A549 (cell line): ENCODE data around the gene CSNK1D. TPM values are rescaled to one million over a fixed set of nuclear protein-coding genes. Genes with fewer than 3 reads are reported as not detected.

Experiments
- ATAC-seq, 2 experiments: fragments of 200-7000 bp in 1 of 2; fragments of >200 bp in 1 of 2; cut with Nextera tagmentation in 1 of 2; cut with Tn5 transposase in 1 of 2; 3 replicates each; pipeline versions ENCODE4 v1.8.0 to v1.9.1; 2018 to 2020; ENCODE audit warnings: mild to moderate bottlenecking in 1 of 2, moderate library complexity in 1 of 2
- CTCF ChIA-PET: fragments of 300-600 bp; sonication (Branson Sonifier 250); formaldehyde crosslinking; extraction: SDS; loops from one replicate; lab custom pipeline; 2021; ENCODE audit warnings: antibody characterized with exemption, inconsistent platforms; lab: Yijun Ruan, JAX
- POLR2A ChIA-PET: fragments of 350-600 bp; formaldehyde crosslinking; extraction: SDS; loops from one replicate; lab custom pipeline; 2021; ENCODE audit warnings: antibody characterized with exemption, inconsistent platforms; lab: Yijun Ruan, JAX
- DNase-seq, 2 experiments: peaks; one replicate each; pipeline versions ENCODE4 v3.0.0 to v3.0.0-alpha.2; 2011 to 2016; ENCODE audit warnings: low read depth in 1 of 2, low spot score in 1 of 2
- FAIRE-seq: peaks from 2 replicates; lab custom pipeline; 2011; peaks lifted over from hg19 to GRCh38; lab: Jason Lieb, UNC
- H3K27ac ChIP-seq, 2 experiments: fragments of >200 bp; sonication (Bioruptor Twin); formaldehyde crosslinking; 3 replicates each; pipeline ENCODE4 v1.5.1; 2016 to 2017
- H3K4me1 ChIP-seq: fragments of >200 bp; sonication (Bioruptor Twin); formaldehyde crosslinking; 3 replicates; pipeline ENCODE4 v1.6.1; 2016
- H3K4me2 ChIP-seq: fragments of >200 bp; sonication (Bioruptor Twin); formaldehyde crosslinking; 3 replicates; pipeline ENCODE4 v1.6.1; 2016
- H3K4me3 ChIP-seq: fragments of >200 bp; sonication (Bioruptor Twin); formaldehyde crosslinking; 3 replicates; pipeline ENCODE4 v1.5.1; 2016
- H3K9me3 ChIP-seq: fragments of >200 bp; sonication (Bioruptor Twin); formaldehyde crosslinking; 3 replicates; pipeline ENCODE4 v1.6.1; 2016
- CEBPB ChIP-seq, 2 experiments: fragments of >200 bp in 1 of 2; sonication (Bioruptor Twin) in 1 of 2; formaldehyde crosslinking in 1 of 2; IDR thresholded peaks; 2 replicates each; pipeline ENCODE4 v1.6.1; 2012 to 2016
- CHD2 ChIP-seq: fragments of 150-350 bp; IDR thresholded peaks from 2 replicates; pipeline ENCODE4 v1.6.1; 2014; ENCODE audit warnings: low read length; ENCODE audit not compliant: partially characterized antibody
- FOSL2 ChIP-seq, 2 experiments: fragments of 450-650 bp in 1 of 2; fragments of >200 bp in 1 of 2; sonication (Bioruptor Twin) in 1 of 2; formaldehyde crosslinking; IDR thresholded peaks; 2 replicates each; pipeline versions ENCODE4 v1.5.0 to v1.6.1; 2016 to 2020; ENCODE audit warnings: mild to moderate bottlenecking in 1 of 2, moderate library complexity in 1 of 2
- GATA3 ChIP-seq: IDR thresholded peaks from 2 replicates; pipeline ENCODE4 v1.6.1; 2012; ENCODE audit warnings: borderline replicate concordance
- KDM1A ChIP-seq: fragments of 200-600 bp; sonication (generic); IDR thresholded peaks from 2 replicates; pipeline ENCODE4 v1.6.1; 2016; ENCODE audit warnings: low read depth, mild to moderate bottlenecking
- KDM5A ChIP-seq: fragments of 200-600 bp; sonication (generic); IDR thresholded peaks from 2 replicates; pipeline ENCODE4 v1.6.1; 2016; ENCODE audit warnings: antibody characterized with exemption, mild to moderate bottlenecking
- MAFK ChIP-seq: fragments of 450-650 bp; IDR thresholded peaks from 2 replicates; pipeline ENCODE4 v1.6.1; 2014; ENCODE audit not compliant: partially characterized antibody
- MAX ChIP-seq: IDR thresholded peaks from 2 replicates; pipeline ENCODE4 v1.6.1; 2012
- NPAS2 ChIP-seq: fragments of 250-450 bp; sonication (Bioruptor Pico); IDR thresholded peaks from 2 replicates; pipeline ENCODE4 v1.8.0; 2022; ENCODE audit warnings: mild to moderate bottlenecking, moderate library complexity, borderline replicate concordance
- NR3C1 ChIP-seq: fragments of >200 bp; sonication (Bioruptor Twin); formaldehyde crosslinking; IDR thresholded peaks from 3 replicates; pipeline ENCODE4 v1.6.1; 2017
- RNF2 ChIP-seq: fragments of 200-600 bp; sonication (generic); IDR thresholded peaks from 2 replicates; pipeline ENCODE4 v1.6.1; 2016; ENCODE audit warnings: low read depth, mild to moderate bottlenecking, antibody characterized with exemption, moderate library complexity, borderline replicate concordance
- SMC3 ChIP-seq: fragments of >200 bp; sonication (Bioruptor Twin); formaldehyde crosslinking; IDR thresholded peaks from 3 replicates; pipeline ENCODE4 v1.6.1; 2018; ENCODE audit warnings: inconsistent platforms
- TFCP2L1 ChIP-seq: fragments of 250-450 bp; sonication (Bioruptor Pico); IDR thresholded peaks from 2 replicates; pipeline ENCODE4 v1.5.0; 2021; ENCODE audit warnings: mild to moderate bottlenecking
- ZNF302 ChIP-seq: fragments of 250-450 bp; sonication (Bioruptor Pico); IDR thresholded peaks from 2 replicates; pipeline ENCODE4 v1.9.0; 2021; ENCODE audit warnings: inconsistent platforms, mild to moderate bottlenecking, moderate library complexity
- ZSCAN20 ChIP-seq: fragments of 250-450 bp; sonication (Bioruptor Pico); IDR thresholded peaks from 2 replicates; pipeline ENCODE4 v1.8.0; 2022; ENCODE audit warnings: mild to moderate bottlenecking, moderate library complexity
- WGBS: methylation state at CpG from one replicate; pipeline ENCODE4 v1.1.6; 2017; ENCODE audit errors: missing lambda C conversion rate; 5-methylcytosine and 5-hydroxymethylcytosine counted together
- polyA plus RNA-seq, 4 experiments: library from polyadenylated mRNA; depleted of rRNA in 3 of 4; stranded (reverse); fragments of >200 nt; fragmentation: RNase III in 1 of 4; extraction: RNeasy Plus Mini Kit Qiagen cat#74134 plus additional on column Dnase treatment in 1 of 4; gene quantifications; 2 replicates in 3 of 4; 3 replicates in 1 of 4; pipeline ENCODE4 v1.2.3, GENCODE V29; 2011 to 2017
- TF ChIP-seq, protein P1 (sequence below): fragments of >200 bp; sonication (Bioruptor Twin); formaldehyde crosslinking; IDR thresholded peaks from 2 replicates; pipeline ENCODE4 v1.6.1; 2016

The CSNK1D gene
- polyA plus RNA-seq, 2 of the 4 experiments (the other 2 are of a cell fraction): 130 to 163 TPM

- Histone ChIP-seq H3K4me3 (no peak overlapping the region), H3K9me3 (no peaks in the 10 kb centered on the region), H3K4me2 (no peak overlapping the region; the same call in 2 of the 3 replicates), H3K4me1 (peaks cover 35% of the 10 kb centered on the region), H3K27ac (peak overlapping the region; percentile 51 to 82; a peak in 5 of 6 replicates)
- ChIA-PET CTCF (interaction anchor here (0.8 to 3.9 kb wide), 4 partner anchors 10 to 261 kb away, joined by 3 to 20 read pairs (median 3); no protein-coding TSS in a partner anchor), POLR2A (interaction anchor here (4.3 kb wide), 1 partner anchor 12 kb away, joined by 39 read pairs; no protein-coding TSS in a partner anchor)
- ATAC-seq (no peak), DNase-seq (no peak), FAIRE-seq (no peak)
- TF ChIP-seq NR3C1 (no peak), NPAS2 (CRISPR knock-in tag) (no peak), KDM1A (no peak), TFCP2L1 (CRISPR knock-in tag) (no peak), KDM5A (no peak)
- TF ChIP-seq, protein P1, sequence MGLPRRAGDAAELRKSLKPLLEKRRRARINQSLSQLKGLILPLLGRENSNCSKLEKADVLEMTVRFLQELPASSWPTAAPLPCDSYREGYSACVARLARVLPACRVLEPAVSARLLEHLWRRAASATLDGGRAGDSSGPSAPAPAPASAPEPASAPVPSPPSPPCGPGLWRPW: no peak
- WGBS: 86% methylated on average over 7 of the region's 7 CpGs
These were observed 7.6 kb upstream of the CSNK1D start for GRCh38 chr17:82281076-82281475.

GRCh38 chr17:82280537-82280936, 7.0 kb upstream of the CSNK1D start:
- POLR2A ChIA-PET: interaction anchor here (4.3 kb wide), 1 partner anchor 12 kb away, joined by 39 read pairs; no protein-coding TSS in a partner anchor
- CTCF ChIA-PET: interaction anchor here (1.2 to 3.9 kb wide), 3 partner anchors 10 to 41 kb away, joined by 3 to 20 read pairs (median 3); no protein-coding TSS in a partner anchor
- Histone ChIP-seq H3K4me2 (no peak overlapping the region), H3K9me3 (no peaks in the 10 kb centered on the region), H3K4me1 (peaks cover 35% of the 10 kb centered on the region), H3K4me3 (no peak overlapping the region), H3K27ac (peak overlapping the region; percentile 51 to 82; a peak in 5 of 6 replicates)
- FAIRE-seq: no peak
- 93% methylated on average over 8 of the region's 8 CpGs for WGBS
- no peak for TF ChIP-seq CHD2
- peak in 1 of 2 experiments; percentile 40; a peak in 1 of 4 replicates for TF ChIP-seq CEBPB (IDR thresholded peaks at IDR 0.05)
- no peak for ATAC-seq
- no peak for DNase-seq

DNA sequence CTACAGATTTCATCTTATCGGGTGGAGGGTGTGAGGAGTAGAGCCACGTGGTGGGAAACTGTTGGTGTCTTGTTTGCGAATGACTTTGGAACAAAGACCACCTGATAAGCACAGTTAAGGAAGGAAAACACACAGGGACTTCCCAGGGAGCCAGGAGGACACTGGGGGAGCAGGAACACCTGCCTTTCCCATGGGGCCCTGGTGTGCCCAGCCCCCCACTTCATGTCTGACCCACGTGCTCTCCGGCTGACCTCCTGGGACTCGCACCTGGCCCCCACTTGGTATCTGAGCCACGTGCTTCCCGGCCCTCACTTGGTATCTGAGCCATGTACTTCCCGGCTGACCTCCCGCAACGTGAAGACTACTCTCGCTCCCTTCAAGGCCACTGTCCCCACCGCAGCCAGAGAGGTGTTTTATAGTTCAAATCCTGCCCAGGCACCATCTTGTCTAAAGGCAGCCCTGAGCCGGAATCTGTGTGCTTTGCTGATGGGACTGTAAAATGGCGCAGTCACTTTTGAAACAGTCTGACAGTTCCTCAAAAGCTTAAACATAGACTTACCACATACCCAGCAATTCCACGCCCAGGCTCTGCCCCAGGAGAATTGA, 5.4 kb upstream of the CSNK1D start:
- ATAC-seq (no peak), DNase-seq (no peak), FAIRE-seq (no peak)
- peak overlapping the region in 1 of 2 experiments; percentile 22; a peak in 1 of 6 replicates for H3K27ac ChIP-seq
- TF ChIP-seq GATA3 (no peak), MAFK (no peak), FOSL2 (IDR thresholded peaks at IDR 0.05) (no peak), FOSL2 (CRISPR knock-in tag; IDR thresholded peaks at IDR 0.05) (no peak), MAX (no peak), ZSCAN20 (CRISPR knock-in tag) (no peak), KDM1A (no peak), NR3C1 (no peak), KDM5A (no peak)
- POLR2A ChIA-PET: no interaction called here
- no peak overlapping the region for H3K4me2 ChIP-seq
- no peak overlapping the region for H3K4me3 ChIP-seq
- H3K4me1 ChIP-seq: peaks cover 40% of the 10 kb centered on the region
- WGBS: 85% methylated on average over 16 of the region's 16 CpGs
- CTCF ChIA-PET: interaction anchor here (0.8 to 1.0 kb wide), 2 partner anchors 34 to 43 kb away, joined by 3 to 4 read pairs; no protein-coding TSS in a partner anchor
- no peaks in the 10 kb centered on the region for H3K9me3 ChIP-seq

GRCh38 chr17:82278308-82278707, 4.8 kb upstream of the CSNK1D start:
- H3K4me1 ChIP-seq: peaks cover 36% of the 10 kb centered on the region
- FAIRE-seq: no peak
- POLR2A ChIA-PET: no interaction called here

More at GRCh38 chr17:82278308-82278707, 4.8 kb upstream of the CSNK1D start:
- no peak overlapping the region for H3K4me2 ChIP-seq
- no peak for ATAC-seq
- H3K4me3 ChIP-seq: no peak overlapping the region
- H3K9me3 ChIP-seq: no peaks in the 10 kb centered on the region
- DNase-seq: no peak
- TF ChIP-seq, protein P1: no peak
- no peak for TF ChIP-seq RNF2
- TF ChIP-seq ZNF302 (CRISPR knock-in tag): no peak
- no peak for TF ChIP-seq SMC3
- CTCF ChIA-PET: interaction anchor here (1.2 kb wide), 1 partner anchor 43 kb away, joined by 3 read pairs; no protein-coding TSS in a partner anchor
- 95% methylated on average over 9 of the region's 9 CpGs for WGBS
- no peak overlapping the region for H3K27ac ChIP-seq
